Skeletal muscle tissue (tissue), 4 donors: Measurements from ENCODE around the gene KRT5. TPM values are rescaled to one million over a fixed set of nuclear protein-coding genes. Genes with fewer than 3 reads are reported as not detected.
"Not testable (repeated sequence)": the region's sequence is repeated elsewhere in the genome, so short reads cannot be mapped to it uniquely, and the experiment has no call there.

Experiments
- H3K27ac ChIP-seq: one replicate; pipeline ENCODE4 v1.7.0; 2013; ENCODE audit warnings: mild to moderate bottlenecking, low read depth, low read length, inconsistent platforms
- H3K27me3 ChIP-seq, 3 donors: one replicate each; pipeline ENCODE4 v1.7.0; 2013; ENCODE audit warnings: low read length in 3 of 3; ENCODE audit not compliant: control insufficient read depth in 3 of 3, insufficient read depth in 3 of 3
- H3K36me3 ChIP-seq, 3 donors: one replicate each; pipeline ENCODE4 v1.7.0; 2013; ENCODE audit warnings: low read length in 3 of 3; ENCODE audit not compliant: control insufficient read depth in 3 of 3, insufficient read depth in 3 of 3
- H3K4me1 ChIP-seq, 3 donors: one replicate each; pipeline ENCODE4 v1.7.0; 2013; ENCODE audit warnings: low read length in 3 of 3, mild to moderate bottlenecking in 3 of 3; ENCODE audit not compliant: control insufficient read depth in 3 of 3, insufficient read depth in 3 of 3
- H3K4me3 ChIP-seq, 3 donors: one replicate each; pipeline ENCODE4 v1.7.0; 2013; ENCODE audit warnings: low read length in 3 of 3
- H3K9ac ChIP-seq, 3 donors: one replicate each; pipeline ENCODE4 v1.7.0; 2013; ENCODE audit warnings: low read length in 3 of 3, mild to moderate bottlenecking in 3 of 3, moderate library complexity in 2 of 3, low read depth in 1 of 3
- H3K9me3 ChIP-seq, 3 donors: one replicate each; pipeline ENCODE4 v1.7.0; 2013; ENCODE audit warnings: low read length in 3 of 3; ENCODE audit not compliant: control insufficient read depth in 3 of 3
- total RNA-seq: library from RNA; depleted of rRNA; stranded (reverse); fragments of >200 nt; gene quantifications from one replicate; pipeline ENCODE4 v1.2.3, GENCODE V29; 2014
- donor health status: Osteomylitis.

The KRT5 gene
- total RNA-seq, 1 donor from 2014 or later = 1.6 TPM

DNA sequence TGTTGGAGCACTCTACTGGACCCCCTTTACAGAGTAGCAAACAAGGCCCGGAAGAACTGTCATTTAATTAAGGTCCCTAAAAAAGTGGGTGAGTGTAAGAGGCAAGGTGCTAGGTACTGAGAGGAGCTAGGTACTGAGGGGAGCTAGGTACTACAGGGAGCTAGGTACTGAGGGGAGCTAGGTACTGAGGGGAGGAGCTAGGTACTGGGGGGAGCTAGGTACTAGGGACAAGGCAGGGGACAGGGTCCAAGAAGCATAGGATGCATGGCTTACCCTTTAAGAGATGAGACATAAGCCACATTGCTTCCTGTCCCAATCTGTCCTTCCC is 4.9 kb downstream of the KRT5 start:
- Histone ChIP-seq H3K36me3 (no peaks in the 10 kb centered on the region), H3K27ac (no peak overlapping the region), H3K27me3 (peaks cover 5 to 13% (median 8%) of the 10 kb centered on the region in 3 donors), H3K9me3 (peaks cover 0 to 3% (median 0%) of the 10 kb centered on the region in 3 donors), H3K4me1 (no peaks in the 10 kb centered on the region), H3K9ac (no peak overlapping the region), H3K4me3 (no peak overlapping the region)

DNA sequence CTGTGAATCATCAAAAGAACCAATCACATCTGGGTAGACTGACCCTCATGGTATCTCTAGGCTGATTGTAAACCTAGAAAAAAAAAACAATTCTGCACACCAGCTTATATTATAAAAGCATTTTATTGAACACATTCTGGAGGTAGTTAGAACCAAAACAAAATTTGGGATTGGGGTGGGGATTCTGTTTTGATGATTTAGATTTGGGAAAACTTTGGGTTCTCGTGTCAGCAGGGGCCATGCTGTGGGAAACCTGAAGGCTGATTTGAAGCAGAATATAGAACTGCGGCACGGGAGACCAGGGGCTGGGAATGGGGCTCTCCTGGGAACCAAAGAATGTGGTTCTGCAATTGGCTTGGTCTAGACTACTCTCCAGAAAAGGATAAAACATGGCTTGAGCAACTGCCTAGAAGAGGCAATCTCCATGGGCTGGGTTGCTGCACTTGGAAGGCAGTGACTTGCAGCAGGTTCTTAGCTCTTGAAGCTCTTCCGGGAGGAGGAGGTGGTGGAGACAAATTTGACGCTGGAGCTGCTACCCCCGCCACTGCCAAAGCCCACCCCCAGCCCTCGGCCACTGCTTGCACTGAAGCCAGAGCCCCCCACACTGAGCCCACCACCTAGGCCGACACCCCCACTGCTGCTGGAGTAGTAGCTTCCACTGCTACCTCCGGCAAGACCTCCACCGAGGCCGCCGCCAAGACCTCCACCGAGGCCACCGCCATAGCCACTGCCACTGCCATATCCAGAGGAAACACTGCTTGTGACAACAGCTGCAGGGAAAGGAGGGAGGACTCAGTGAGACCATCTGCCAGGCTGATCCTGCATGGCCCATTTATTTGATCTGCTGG is 5.5 kb downstream of the KRT5 start:
- Histone ChIP-seq H3K4me3 (no peak overlapping the region), H3K27ac (no peak overlapping the region), H3K27me3 (peaks cover 5 to 8% (median 8%) of the 10 kb centered on the region in 3 donors), H3K9me3 (peaks cover 0 to 3% (median 0%) of the 10 kb centered on the region in 3 donors), H3K9ac (no peak overlapping the region), H3K36me3 (no peaks in the 10 kb centered on the region), H3K4me1 (no peaks in the 10 kb centered on the region)

DNA sequence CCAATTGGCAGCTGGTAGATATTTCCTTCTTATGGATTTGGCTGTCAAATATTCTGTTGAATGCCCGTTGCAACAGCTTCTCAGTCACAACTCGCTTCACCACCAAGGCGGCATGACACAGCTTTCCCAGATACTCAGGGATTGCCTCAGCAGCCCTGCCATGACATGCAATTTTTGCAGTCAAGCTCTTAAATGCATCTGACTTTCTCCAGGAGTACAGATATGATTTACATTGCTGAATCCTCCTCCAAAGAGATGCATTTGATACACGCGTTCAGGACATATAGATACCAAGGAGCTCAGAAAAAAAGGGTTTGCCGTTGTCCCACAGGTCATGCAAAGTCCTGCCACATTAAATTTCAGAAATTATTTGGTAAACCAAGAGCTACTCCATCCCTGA is 6.5 kb downstream of the KRT5 start:
- Histone ChIP-seq H3K4me1 (no peaks in the 10 kb centered on the region), H3K36me3 (no peaks in the 10 kb centered on the region), H3K9me3 (peaks cover 0 to 3% (median 0%) of the 10 kb centered on the region in 3 donors), H3K27ac (no peak overlapping the region), H3K27me3 (peaks cover 2 to 8% (median 8%) of the 10 kb centered on the region in 3 donors), H3K4me3 (no peak overlapping the region), H3K9ac (no peak overlapping the region)

DNA sequence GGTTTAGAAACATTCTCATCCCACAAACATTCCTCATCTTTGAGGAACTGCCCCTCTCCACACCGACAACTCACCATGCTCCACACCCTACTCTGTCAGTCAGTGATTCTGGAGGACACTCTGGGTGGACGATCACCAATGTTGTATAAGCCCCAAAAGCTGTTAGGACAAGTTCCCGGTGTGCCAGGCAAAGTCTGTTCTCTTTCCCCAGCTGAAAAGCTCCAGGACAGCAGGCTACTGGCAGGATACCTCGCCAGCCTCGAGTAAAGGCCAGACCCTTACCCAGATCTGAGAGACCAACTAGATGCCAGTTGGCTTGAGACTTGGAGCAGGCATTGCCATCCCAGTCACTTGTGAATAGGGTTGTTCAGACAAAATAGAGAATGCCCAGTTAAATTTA is 12.0 kb downstream of the KRT5 start:
- peaks cover 0 to 6% (median 6%) of the 10 kb centered on the region in 3 donors for H3K27me3 ChIP-seq
- no peaks in the 10 kb centered on the region for H3K36me3 ChIP-seq
- peaks cover 0 to 3% (median 0%) of the 10 kb centered on the region in 3 donors for H3K9me3 ChIP-seq
- H3K9ac ChIP-seq = no peak overlapping the region
- H3K27ac ChIP-seq = no peak overlapping the region
- no peak overlapping the region for H3K4me3 ChIP-seq
- no peaks in the 10 kb centered on the region for H3K4me1 ChIP-seq

DNA sequence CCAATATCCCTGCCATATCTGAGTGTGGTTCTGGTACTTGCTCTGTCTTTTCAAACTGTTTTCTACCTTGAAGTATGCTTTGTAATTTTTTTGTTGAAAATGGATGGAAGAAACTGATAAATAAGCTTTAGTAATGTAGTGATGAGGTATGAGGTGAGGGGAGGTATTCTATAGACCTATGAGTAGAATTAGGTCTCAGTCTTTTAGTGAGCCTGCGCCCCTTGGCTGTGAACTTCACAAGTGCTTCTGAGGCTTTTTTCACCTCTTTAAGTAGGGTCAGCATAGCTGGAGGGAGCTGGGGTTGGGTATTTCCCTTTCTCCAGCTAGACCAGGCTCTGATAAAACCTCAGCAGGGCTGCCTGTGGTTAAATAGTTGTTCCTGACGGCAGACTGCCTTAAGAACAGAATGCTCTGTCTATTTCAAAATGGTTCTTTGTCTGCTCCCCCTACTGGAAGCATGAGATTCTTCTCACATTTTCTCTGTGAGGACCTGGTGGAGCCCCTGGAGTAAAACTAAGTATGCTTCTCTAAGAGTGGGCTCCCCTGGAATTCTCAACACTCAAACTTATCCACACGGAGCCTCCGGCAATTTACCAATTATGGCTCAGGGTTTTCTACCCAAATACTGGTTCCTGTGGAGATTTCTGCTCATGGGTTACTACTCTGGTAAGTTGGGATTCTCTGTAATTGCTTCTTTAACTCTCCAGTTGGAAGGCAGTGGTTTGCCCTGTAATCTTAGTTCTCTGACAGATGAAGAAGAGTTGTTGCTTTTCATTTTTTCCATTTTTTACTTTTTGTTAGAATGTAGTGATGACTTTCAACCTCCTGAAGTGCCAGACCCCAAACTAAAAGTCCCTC is 13.1 kb downstream of the KRT5 start:
- Histone ChIP-seq H3K9ac (no peak overlapping the region), H3K36me3 (no peaks in the 10 kb centered on the region), H3K27me3 (peaks cover 0 to 5% (median 5%) of the 10 kb centered on the region in 3 donors), H3K9me3 (peaks cover 0 to 3% (median 0%) of the 10 kb centered on the region in 3 donors), H3K4me3 (no peak overlapping the region), H3K27ac (no peak overlapping the region), H3K4me1 (no peaks in the 10 kb centered on the region)

DNA sequence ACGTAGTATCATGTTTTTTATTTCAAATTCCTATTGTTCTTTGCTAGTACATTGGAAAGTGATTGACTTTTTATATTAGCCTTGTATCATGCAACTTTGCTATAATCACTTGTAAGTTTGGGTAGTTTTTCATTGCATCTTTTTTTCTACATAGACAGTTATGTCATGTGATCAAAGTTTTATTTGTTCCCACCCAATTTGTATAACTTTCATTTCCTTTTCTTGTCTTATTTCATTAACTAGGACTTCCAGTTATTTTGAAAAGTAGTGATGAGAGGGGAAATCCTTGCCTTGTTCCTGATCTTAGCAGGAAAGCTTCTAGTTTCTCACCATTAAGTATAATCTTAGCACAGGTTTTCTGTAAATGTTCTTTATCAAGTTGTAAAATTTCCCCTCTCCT is 17.3 kb downstream of the KRT5 start:
- H3K4me1 ChIP-seq = no peaks in the 10 kb centered on the region
- H3K27ac ChIP-seq = no peak overlapping the region
- H3K36me3 ChIP-seq = no peaks in the 10 kb centered on the region
- H3K27me3 ChIP-seq = peaks cover 0 to 4% (median under 1%) of the 10 kb centered on the region in 3 donors
- no peaks in the 10 kb centered on the region for H3K9me3 ChIP-seq
- no peak overlapping the region for H3K9ac ChIP-seq
- no peak overlapping the region for H3K4me3 ChIP-seq

DNA sequence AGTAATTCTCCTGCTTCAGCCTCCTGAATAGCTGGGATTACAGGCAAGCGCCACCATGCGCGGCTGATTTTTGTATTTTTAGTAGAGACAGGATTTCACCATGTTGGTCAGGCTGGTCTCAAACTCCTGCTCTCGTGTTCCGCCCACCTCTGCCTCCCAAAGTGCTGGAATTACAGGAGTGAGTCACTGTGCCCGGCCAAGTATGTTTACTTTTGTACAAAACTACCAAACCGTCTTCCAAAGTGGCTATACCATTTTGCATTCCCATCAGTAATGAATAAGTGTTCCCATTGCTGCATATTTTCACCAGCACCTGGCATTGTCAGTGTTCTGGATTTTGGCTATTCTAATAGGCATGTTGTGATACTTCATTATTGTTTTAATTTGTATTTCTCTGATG is 18.7 kb downstream of the KRT5 start:
- H3K27ac ChIP-seq = no peak overlapping the region
- no peaks in the 10 kb centered on the region for H3K36me3 ChIP-seq
- H3K27me3 ChIP-seq = peaks cover 0 to 4% (median 0%) of the 10 kb centered on the region in 3 donors
- no peak overlapping the region for H3K9ac ChIP-seq
- H3K9me3 ChIP-seq = no peaks in the 10 kb centered on the region
- no peak overlapping the region for H3K4me3 ChIP-seq
- no peaks in the 10 kb centered on the region for H3K4me1 ChIP-seq

DNA sequence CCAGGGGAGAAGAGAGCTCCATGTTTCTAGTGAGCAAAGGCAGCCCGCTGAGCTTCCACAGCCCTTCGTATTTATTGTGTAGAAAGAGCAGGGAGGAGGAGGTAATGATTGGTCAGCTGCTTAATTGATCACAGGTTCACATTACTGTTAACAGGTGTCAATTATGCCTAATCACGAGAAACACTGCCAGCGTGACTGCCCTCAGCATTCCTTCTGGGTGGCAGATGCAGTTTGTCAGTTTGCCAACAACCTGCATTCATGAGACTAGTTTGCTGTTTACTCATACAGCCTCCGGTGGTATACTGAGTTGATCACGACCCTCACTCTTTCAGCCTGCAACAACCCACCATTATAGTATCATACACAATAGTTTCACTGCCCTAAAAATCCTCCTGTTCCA is 19.6 kb downstream of the KRT5 start:
- not testable (repeated sequence) for H3K27me3 ChIP-seq, H3K4me3 ChIP-seq, H3K9me3 ChIP-seq, H3K27ac ChIP-seq, H3K4me1 ChIP-seq, H3K36me3 ChIP-seq, H3K9ac ChIP-seq

DNA sequence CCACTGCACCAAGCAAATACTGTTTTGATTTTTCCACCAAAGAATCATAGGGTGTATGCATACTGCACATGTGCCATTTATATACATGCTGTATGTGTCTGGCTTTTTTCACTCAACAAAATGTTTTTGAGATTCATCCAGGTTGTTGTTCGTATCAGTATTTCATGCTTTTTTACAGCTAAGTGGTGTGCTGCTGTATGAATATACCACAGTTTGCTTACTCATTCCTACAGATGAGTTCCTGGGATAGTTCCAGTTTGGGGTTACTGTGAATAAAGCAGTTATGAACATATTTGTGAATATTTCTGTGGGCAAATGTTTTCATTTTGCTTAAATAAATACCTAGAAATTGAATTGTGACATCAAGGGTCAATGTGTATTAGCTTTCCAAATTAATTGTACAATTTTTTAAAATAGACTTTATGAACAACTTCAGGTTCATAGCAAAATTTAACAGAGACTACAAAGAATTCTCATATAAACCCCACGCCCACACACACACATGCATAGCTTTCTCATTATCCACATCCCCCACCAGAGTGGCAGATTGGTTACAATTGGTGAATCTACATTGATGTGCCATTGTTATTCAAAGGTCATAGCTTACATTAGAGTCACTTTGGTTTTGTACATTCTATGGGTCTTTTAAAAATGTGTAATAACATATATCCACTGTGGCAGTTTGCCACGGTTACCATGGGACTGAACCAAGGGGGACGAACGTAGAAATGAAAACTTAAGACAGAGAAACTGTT is 20.2 kb downstream of the KRT5 start:
- no peak overlapping the region for H3K4me3 ChIP-seq
- H3K27me3 ChIP-seq = peaks cover 0 to 4% (median 0%) of the 10 kb centered on the region in 3 donors
- no peaks in the 10 kb centered on the region for H3K9me3 ChIP-seq
- H3K4me1 ChIP-seq = peaks cover 0 to 3% (median 0%) of the 10 kb centered on the region in 3 donors
- no peaks in the 10 kb centered on the region for H3K36me3 ChIP-seq
- H3K9ac ChIP-seq = no peak overlapping the region
- no peak overlapping the region for H3K27ac ChIP-seq
